NCI-H460 (cell line): ENCODE results near the gene RTN4RL2. TPM values are rescaled to one million over a fixed set of nuclear protein-coding genes. Genes with fewer than 3 reads are reported as not detected.

Experiments used
- DNase-seq: peaks from one replicate; pipeline ENCODE4 v3.0.0-alpha.2; 2016; ENCODE audit warnings: low read depth; ENCODE audit errors: extremely low read depth
- total RNA-seq: library from RNA; depleted of rRNA; stranded (reverse); fragments of >200 nt; shearing (Covaris generic); gene quantifications from 2 replicates; pipeline ENCODE4 v1.2.3, GENCODE V29; 2014

The RTN4RL2 gene
- total RNA-seq, 1 experiment from 2014 or later: 0.45 TPM

GRCh38 chr11:57496109-57496820 is 35.9 kb downstream of the RTN4RL2 start:
- no peak for DNase-seq

- no peak for DNase-seq
Observed at GRCh38 chr11:57497303-57498247, 37.2 kb downstream of the RTN4RL2 start.

- DNase-seq: no peak
Observed at GRCh38 chr11:57498540-57498939, 38.2 kb downstream of the RTN4RL2 start.

- DNase-seq: peak; percentile 80
Observed at GRCh38 chr11:57499413-57499982, 39.2 kb downstream of the RTN4RL2 start.

- DNase-seq: no peak
Observed at GRCh38 chr11:57499983-57500461, 39.7 kb downstream of the RTN4RL2 start.

GRCh38 chr11:57500515-57500914 is 40.2 kb downstream of the RTN4RL2 start:
- DNase-seq: no peak

- no peak for DNase-seq
Observed at GRCh38 chr11:57500926-57501325, 40.6 kb downstream of the RTN4RL2 start.

GRCh38 chr11:57501953-57502352 is 41.6 kb downstream of the RTN4RL2 start:
- no peak for DNase-seq

GRCh38 chr11:57502376-57502775 is 42.0 kb downstream of the RTN4RL2 start:
- no peak for DNase-seq

GRCh38 chr11:57502870-57503269 is 42.5 kb downstream of the RTN4RL2 start:
- DNase-seq: no peak

- no peak for DNase-seq
Observed at GRCh38 chr11:57504511-57504910, 44.2 kb downstream of the RTN4RL2 start.

GRCh38 chr11:57506522-57506921 is 46.2 kb downstream of the RTN4RL2 start:
- DNase-seq: no peak

GRCh38 chr11:57508341-57509170 is 48.2 kb downstream of the RTN4RL2 start:
- no peak for DNase-seq

- DNase-seq: no peak
Observed at GRCh38 chr11:57511741-57512430, 51.6 kb downstream of the RTN4RL2 start.

GRCh38 chr11:57512646-57513451 is 52.5 kb downstream of the RTN4RL2 start:
- no peak for DNase-seq

GRCh38 chr11:57513452-57513795 is 53.1 kb downstream of the RTN4RL2 start:
- no peak for DNase-seq

- DNase-seq: no peak
Observed at GRCh38 chr11:57513911-57514537, 53.7 kb downstream of the RTN4RL2 start.

- DNase-seq: no peak
Observed at GRCh38 chr11:57514538-57515331, 54.4 kb downstream of the RTN4RL2 start.
